Activated CD4-positive, alpha-beta T cell treated with anti-CD3 and anti-CD28 coated beads, Interleukin-2, amount 10 ng/mL, durations not matched to agents 24 days and 14 days (primary cell): ENCODE measurements around the gene NRXN3. TPM values are rescaled to one million over a fixed set of nuclear protein-coding genes. Genes with fewer than 3 reads are reported as not detected.
"Not testable (repeated sequence)": the region's sequence is repeated elsewhere in the genome, so short reads cannot be mapped to it uniquely, and the experiment has no call there.

Source experiments
- DNase-seq: peaks from one replicate; pipeline ENCODE4 v3.0.0; 2022
- H3K27ac Mint-ChIP-seq: one replicate; pipeline ENCODE4 v1.8.0; 2022; ENCODE audit warnings: mild to moderate bottlenecking, mixed read lengths
- H3K27me3 Mint-ChIP-seq: one replicate; pipeline ENCODE4 v1.8.0; 2022; ENCODE audit warnings: mixed read lengths
- H3K36me3 Mint-ChIP-seq: one replicate; pipeline ENCODE4 v1.8.0; 2022; ENCODE audit warnings: low read depth, mild to moderate bottlenecking, mixed read lengths
- H3K4me1 Mint-ChIP-seq: one replicate; pipeline ENCODE4 v1.8.0; 2021; ENCODE audit warnings: mixed read lengths
- H3K4me3 Mint-ChIP-seq: one replicate; pipeline ENCODE4 v1.8.0; 2022; ENCODE audit warnings: mild to moderate bottlenecking, moderate library complexity, mixed read lengths
- H3K9me3 Mint-ChIP-seq: one replicate; pipeline ENCODE4 v1.8.0; 2021; ENCODE audit warnings: mixed read lengths
- intact Hi-C: fragments of 100-400 bp; cut with micrococcal nuclease; formaldehyde crosslinking; loops from one replicate; pipeline ENCODE4 v1.15.1; 2023
- total RNA-seq: library from RNA; stranded (reverse); gene quantifications from 2 replicates; pipeline ENCODE4 v1.2.3, GENCODE V29; 2022

NRXN3 gene
- total RNA-seq, 1 donor from 2014 or later, result not detected

DNA sequence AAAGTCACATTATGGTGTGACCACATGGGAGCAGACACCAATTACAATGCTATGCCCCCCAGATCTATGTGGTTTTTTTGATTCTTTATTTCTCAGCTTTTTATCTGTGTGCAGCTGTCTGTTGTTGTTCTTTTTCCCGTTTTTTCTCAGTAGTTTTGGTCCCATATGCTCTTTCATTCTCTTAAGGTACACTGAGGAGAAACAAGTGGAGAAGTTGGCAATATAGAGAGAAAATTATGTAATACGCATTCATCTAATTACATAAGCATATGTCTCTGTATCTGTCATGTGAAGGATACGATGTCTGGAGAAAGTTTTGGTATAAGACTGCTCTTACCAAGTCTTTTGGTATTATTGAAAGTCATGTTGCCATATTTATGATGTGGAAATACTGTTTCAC is 819.0 kb downstream of the NRXN3 start:
- no peaks in the 10 kb centered on the region for H3K4me1 Mint-ChIP-seq
- no peak for DNase-seq
- no peak overlapping the region for H3K27ac Mint-ChIP-seq
- H3K36me3 Mint-ChIP-seq, result no peaks in the 10 kb centered on the region
- H3K9me3 Mint-ChIP-seq, result no peaks in the 10 kb centered on the region
- no peaks in the 10 kb centered on the region for H3K27me3 Mint-ChIP-seq
- no peak overlapping the region for H3K4me3 Mint-ChIP-seq
- intact Hi-C loops, result no loop called here

DNA sequence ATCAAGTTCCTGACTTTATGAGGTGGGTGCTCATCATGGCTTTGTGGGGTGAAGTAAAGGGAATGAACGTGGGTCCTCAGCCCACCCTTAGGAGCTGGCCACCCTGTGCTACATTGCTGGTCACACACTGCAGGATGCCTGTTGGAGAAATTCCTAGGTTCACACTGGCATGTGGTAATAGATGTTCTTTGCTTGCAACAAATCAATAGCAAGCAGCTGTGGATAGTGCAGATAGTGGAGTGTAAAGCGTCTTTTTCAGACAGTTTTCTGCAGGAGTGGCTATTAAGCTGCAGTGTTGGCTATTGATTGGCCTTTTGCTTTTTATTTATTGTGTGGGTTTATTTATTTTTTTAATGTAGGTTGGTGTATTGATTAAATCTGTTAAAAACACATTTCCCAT is 822.7 kb downstream of the NRXN3 start:
- Mint-ChIP-seq H3K4me3 (no peak overlapping the region), H3K9me3 (no peaks in the 10 kb centered on the region), H3K27ac (no peak overlapping the region), H3K27me3 (no peaks in the 10 kb centered on the region), H3K4me1 (no peaks in the 10 kb centered on the region), H3K36me3 (no peaks in the 10 kb centered on the region)
- DNase-seq, result no peak
- intact Hi-C loops, result no loop called here

- no peak overlapping the region for H3K4me3 Mint-ChIP-seq
- no peaks in the 10 kb centered on the region for H3K4me1 Mint-ChIP-seq
- no peaks in the 10 kb centered on the region for H3K9me3 Mint-ChIP-seq
- no peaks in the 10 kb centered on the region for H3K36me3 Mint-ChIP-seq
- H3K27ac Mint-ChIP-seq, result no peak overlapping the region
- intact Hi-C loops, result no loop called here
- H3K27me3 Mint-ChIP-seq, result no peaks in the 10 kb centered on the region
- DNase-seq, result no peak
Measured at GRCh38 chr14:78997811-78998210, 827.6 kb downstream of the NRXN3 start.

GRCh38 chr14:79009286-79009685 is 839.1 kb downstream of the NRXN3 start:
- Mint-ChIP-seq H3K27ac (no peak overlapping the region), H3K27me3 (no peaks in the 10 kb centered on the region), H3K4me3 (no peak overlapping the region), H3K4me1 (no peaks in the 10 kb centered on the region), H3K36me3 (no peaks in the 10 kb centered on the region), H3K9me3 (no peaks in the 10 kb centered on the region)
- intact Hi-C loops, result no loop called here
- DNase-seq, result no peak

- intact Hi-C loops, result no loop called here
- Mint-ChIP-seq H3K4me1 (no peaks in the 10 kb centered on the region), H3K9me3 (no peaks in the 10 kb centered on the region), H3K27me3 (no peaks in the 10 kb centered on the region), H3K36me3 (no peaks in the 10 kb centered on the region), H3K27ac (no peak overlapping the region), H3K4me3 (no peak overlapping the region)
- no peak for DNase-seq
Measured at GRCh38 chr14:79011091-79011919, 841.1 kb downstream of the NRXN3 start.

DNA sequence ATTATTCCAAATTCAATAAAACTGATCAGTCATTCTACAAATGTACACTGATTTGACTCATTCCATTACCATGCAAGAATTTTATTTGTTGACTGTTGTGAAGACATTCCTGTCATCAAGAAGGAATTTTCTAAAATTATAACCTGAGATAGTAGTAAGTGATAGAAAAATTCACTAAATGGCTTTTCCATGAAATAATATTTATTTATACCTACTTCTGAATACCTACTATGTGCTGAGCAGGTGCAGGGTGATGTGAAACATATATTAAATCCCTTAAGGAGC is 841.7 kb downstream of the NRXN3 start:
- intact Hi-C loops, result no loop called here

GRCh38 chr14:79016828-79017505 is 846.8 kb downstream of the NRXN3 start:
- no peaks in the 10 kb centered on the region for H3K4me1 Mint-ChIP-seq
- DNase-seq, result no peak
- no peaks in the 10 kb centered on the region for H3K36me3 Mint-ChIP-seq
- no peaks in the 10 kb centered on the region for H3K9me3 Mint-ChIP-seq
- H3K27ac Mint-ChIP-seq, result no peak overlapping the region
- intact Hi-C loops, result no loop called here
- H3K4me3 Mint-ChIP-seq, result no peak overlapping the region
- no peaks in the 10 kb centered on the region for H3K27me3 Mint-ChIP-seq

More for the DNA sequence above, 841.7 kb downstream of the NRXN3 start:
- Mint-ChIP-seq H3K27ac (no peak overlapping the region), H3K4me1 (no peaks in the 10 kb centered on the region), H3K27me3 (no peaks in the 10 kb centered on the region), H3K9me3 (no peaks in the 10 kb centered on the region), H3K36me3 (no peaks in the 10 kb centered on the region), H3K4me3 (no peak overlapping the region)
- DNase-seq, result no peak

DNA sequence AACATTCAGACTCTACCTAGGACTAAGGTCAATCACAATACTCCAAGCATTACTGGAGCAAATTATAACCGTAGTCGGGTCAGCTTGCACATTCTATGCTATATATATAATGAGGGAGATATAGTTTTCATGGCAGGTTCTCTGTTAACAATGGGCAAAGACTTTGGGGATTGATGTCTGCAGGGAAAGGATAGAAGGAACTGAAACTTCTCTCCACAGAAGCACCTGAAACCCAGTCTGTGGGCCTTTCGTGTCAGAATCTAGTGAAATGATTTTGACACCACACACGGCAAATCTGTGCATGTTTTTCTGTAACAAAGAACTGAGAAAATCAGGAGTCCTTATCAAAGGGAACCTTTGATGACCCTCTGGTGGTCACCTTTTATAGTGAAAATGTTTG is 847.4 kb downstream of the NRXN3 start:
- Mint-ChIP-seq H3K9me3 (no peaks in the 10 kb centered on the region), H3K27me3 (no peaks in the 10 kb centered on the region), H3K4me1 (no peaks in the 10 kb centered on the region), H3K4me3 (no peak overlapping the region), H3K36me3 (no peaks in the 10 kb centered on the region), H3K27ac (no peak overlapping the region)
- intact Hi-C loops, result no loop called here
- no peak for DNase-seq

DNA sequence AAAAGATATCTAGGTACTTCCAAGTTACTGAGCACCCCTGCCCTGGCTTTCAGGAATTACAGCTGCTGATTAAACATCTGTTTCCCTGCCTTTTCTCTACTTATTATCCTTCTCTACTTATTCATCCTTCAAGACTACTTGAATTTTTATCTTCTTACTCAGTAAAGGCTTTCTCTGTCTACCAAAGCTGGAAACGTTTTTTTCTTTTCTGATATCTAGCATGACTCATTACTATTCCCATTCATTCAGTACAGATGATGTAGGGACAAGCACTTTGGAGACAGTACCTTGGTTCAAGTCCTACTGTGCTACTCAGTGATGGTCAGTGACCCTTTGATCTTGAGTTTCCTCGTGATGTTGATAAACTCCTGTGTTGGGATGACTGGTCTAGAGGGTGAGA is 848.7 kb downstream of the NRXN3 start:
- no peak overlapping the region for H3K4me3 Mint-ChIP-seq
- no peak overlapping the region for H3K27ac Mint-ChIP-seq
- H3K27me3 Mint-ChIP-seq, result no peaks in the 10 kb centered on the region
- no peaks in the 10 kb centered on the region for H3K9me3 Mint-ChIP-seq
- H3K4me1 Mint-ChIP-seq, result no peaks in the 10 kb centered on the region
- H3K36me3 Mint-ChIP-seq, result no peaks in the 10 kb centered on the region
- DNase-seq, result no peak
- intact Hi-C loops, result no loop called here

DNA sequence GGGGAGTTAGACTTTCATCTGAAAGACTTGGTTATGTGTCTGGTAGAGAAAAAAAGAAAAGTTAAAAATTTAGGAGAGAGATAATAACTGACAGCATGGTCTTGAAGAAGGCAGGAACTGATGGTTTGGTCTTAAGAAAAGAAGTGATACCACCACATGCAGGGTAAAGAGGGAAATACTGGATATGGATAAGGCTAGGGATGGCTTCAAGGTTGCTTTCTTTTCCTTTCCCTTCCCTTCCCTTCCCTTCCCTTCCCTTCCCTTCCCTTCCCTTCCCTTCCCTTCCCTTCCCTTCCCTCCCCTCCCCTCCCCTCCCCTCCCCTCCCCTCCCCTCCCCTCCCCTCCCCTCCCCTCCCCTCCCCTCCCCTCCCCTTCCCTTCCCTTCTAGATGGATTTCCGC is 849.7 kb downstream of the NRXN3 start:
- H3K27me3 Mint-ChIP-seq, H3K36me3 Mint-ChIP-seq, H3K9me3 Mint-ChIP-seq, H3K4me3 Mint-ChIP-seq, intact Hi-C loops, H3K4me1 Mint-ChIP-seq, DNase-seq, H3K27ac Mint-ChIP-seq: not testable (repeated sequence)

DNA sequence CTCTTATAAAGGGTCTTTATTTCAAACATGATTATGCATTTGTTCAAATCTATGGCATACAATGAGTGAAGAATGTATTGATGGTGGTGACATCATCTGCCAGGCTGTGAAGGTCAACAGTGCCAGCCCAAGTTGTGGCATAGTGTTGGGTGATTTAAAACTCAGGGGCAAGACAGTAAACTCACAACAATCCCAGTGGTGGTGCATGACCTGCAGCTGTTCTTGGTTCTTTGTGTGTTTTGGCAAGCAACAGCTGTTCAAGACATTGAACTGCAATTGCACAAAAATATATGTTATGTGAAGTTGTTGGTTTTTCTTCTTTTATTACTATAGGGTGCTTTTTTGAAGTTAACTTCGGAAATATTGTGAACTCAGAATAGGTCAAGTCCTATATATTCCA is 851.6 kb downstream of the NRXN3 start:
- Mint-ChIP-seq H3K27me3 (no peaks in the 10 kb centered on the region), H3K4me3 (no peak overlapping the region), H3K27ac (no peak overlapping the region), H3K36me3 (no peaks in the 10 kb centered on the region), H3K4me1 (no peaks in the 10 kb centered on the region), H3K9me3 (no peaks in the 10 kb centered on the region)
- intact Hi-C loops, result no loop called here
- DNase-seq, result no peak

- Mint-ChIP-seq H3K4me3 (no peak overlapping the region), H3K27ac (no peak overlapping the region), H3K36me3 (no peaks in the 10 kb centered on the region), H3K4me1 (no peaks in the 10 kb centered on the region), H3K9me3 (no peaks in the 10 kb centered on the region), H3K27me3 (no peaks in the 10 kb centered on the region)
- intact Hi-C loops, result no loop called here
- DNase-seq, result no peak
Measured at GRCh38 chr14:79027138-79027537, 857.0 kb downstream of the NRXN3 start.

DNA sequence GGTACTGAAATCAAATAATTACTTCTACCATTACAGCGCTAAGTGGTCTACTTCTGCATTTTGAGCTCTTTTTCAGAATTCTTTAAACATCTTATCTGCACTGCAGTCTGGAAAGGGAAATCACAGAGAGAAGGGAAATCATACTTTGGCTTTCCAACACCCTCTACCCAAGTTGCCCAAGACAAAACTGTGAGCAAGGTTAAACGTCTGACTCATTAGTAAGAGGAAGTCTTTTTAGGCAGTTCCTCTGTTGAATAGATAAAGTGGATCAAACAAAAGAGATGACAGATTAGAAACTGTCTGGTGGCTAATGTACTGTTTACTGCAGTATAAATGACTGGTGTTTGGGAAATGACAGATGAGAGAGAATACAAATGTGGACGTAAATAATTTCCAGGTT is 858.1 kb downstream of the NRXN3 start:
- Mint-ChIP-seq H3K4me1 (no peaks in the 10 kb centered on the region), H3K4me3 (no peak overlapping the region)

DNA sequence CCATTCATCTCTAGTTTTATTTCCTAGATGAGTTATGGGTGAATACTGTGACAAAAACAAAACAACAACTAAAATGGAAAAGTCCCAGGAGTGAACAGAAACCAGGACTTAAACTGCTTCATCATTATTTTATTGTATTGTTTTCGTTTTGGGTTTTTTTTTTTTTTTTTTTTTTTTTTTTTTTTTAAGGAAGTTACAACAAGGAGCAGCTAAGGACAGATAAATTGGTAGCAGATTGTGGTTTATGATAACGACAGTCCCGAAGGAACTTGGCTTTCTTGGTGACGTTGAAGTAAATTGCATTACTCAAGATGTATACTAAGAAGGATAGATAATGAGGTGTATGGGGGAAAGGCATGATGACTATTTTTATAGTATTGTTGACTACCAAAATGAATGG is 866.3 kb downstream of the NRXN3 start:
- Mint-ChIP-seq H3K36me3 (no peaks in the 10 kb centered on the region), H3K9me3 (no peaks in the 10 kb centered on the region), H3K4me3 (no peak overlapping the region), H3K27ac (no peak overlapping the region), H3K4me1 (no peaks in the 10 kb centered on the region), H3K27me3 (no peaks in the 10 kb centered on the region)
- intact Hi-C loops, result no loop called here
- no peak for DNase-seq

More for the DNA sequence above, 858.1 kb downstream of the NRXN3 start:
- H3K9me3 Mint-ChIP-seq, result no peaks in the 10 kb centered on the region
- no peak for DNase-seq
- no peak overlapping the region for H3K27ac Mint-ChIP-seq
- intact Hi-C loops, result no loop called here
- no peaks in the 10 kb centered on the region for H3K36me3 Mint-ChIP-seq
- H3K27me3 Mint-ChIP-seq, result no peaks in the 10 kb centered on the region

DNA sequence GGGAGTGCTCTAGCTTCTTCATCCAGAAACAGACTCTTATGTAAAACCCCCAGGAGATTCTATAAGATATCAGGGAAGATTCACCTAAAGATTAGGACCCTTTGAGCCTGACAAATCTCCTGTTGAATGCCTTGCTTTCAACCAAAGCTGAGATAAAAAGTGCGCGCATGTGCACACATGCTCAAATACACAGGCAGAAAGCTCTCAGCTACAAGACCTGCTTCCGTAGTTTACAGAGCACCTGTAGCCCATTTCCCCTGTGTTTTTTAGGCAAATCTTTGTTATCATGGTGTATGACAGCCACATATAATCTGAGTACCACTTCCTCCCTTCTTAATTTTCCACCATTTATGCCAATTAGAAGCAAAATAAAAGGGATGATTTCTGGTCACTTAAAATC is 866.9 kb downstream of the NRXN3 start:
- no peak overlapping the region for H3K4me3 Mint-ChIP-seq
- no peaks in the 10 kb centered on the region for H3K4me1 Mint-ChIP-seq
- no peak for DNase-seq
- intact Hi-C loops, result no loop called here
- no peaks in the 10 kb centered on the region for H3K36me3 Mint-ChIP-seq
- no peak overlapping the region for H3K27ac Mint-ChIP-seq
- no peaks in the 10 kb centered on the region for H3K27me3 Mint-ChIP-seq
- H3K9me3 Mint-ChIP-seq, result no peaks in the 10 kb centered on the region
